Gastroesophageal sphincter (tissue), 3 donors: Measurements from ENCODE around the gene TTC21B.

Source experiments
- POLR2A ChIP-seq, 2 donors: fragments of 450-650 bp; IDR thresholded peaks; one replicate each; pipeline ENCODE4 v1.6.1; 2017; ENCODE audit warnings: antibody characterized with exemption in 2 of 2, mild to moderate bottlenecking in 2 of 2, moderate library complexity in 1 of 2
- POLR2AphosphoS5 ChIP-seq: sonication (generic); formaldehyde crosslinking; IDR thresholded peaks from one replicate; pipeline ENCODE4 v1.6.1; 2017; ENCODE audit warnings: antibody characterized with exemption
- TF ChIP-seq, protein P1 (sequence below), 4 experiments: fragments of 200-600 bp in 2 of 4; fragments of 450-650 bp in 2 of 4; sonication (generic) in 1 of 4; IDR thresholded peaks; one replicate each; pipeline ENCODE4 v1.5.1; 2017 to 2019; ENCODE audit warnings: antibody characterized with exemption in 4 of 4, mild to moderate bottlenecking in 2 of 4, moderate library complexity in 2 of 4

DNA sequence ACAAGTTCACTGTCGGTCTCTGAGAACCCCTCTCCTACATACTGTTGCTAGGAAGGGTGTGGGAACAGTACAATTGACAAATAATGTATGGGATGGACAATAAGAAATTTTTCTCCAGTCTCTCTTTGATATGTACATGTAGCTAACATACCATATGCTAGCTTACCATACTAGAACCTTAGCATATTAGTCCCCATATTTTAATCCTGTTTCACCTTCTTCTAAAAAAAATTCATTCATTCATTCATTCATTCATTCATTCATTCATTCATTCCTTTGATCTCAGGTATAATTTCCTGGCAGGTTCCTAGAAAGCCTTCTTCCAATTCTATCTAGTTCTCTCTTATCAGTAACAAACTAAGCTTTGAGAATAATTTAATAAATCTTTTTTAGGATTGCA lies 62.2 kb downstream of the TTC21B start:
- no peak for TF ChIP-seq POLR2AphosphoS5
- no peak for TF ChIP-seq POLR2A (IDR thresholded peaks at IDR 0.05)
- TF ChIP-seq, protein P1, sequence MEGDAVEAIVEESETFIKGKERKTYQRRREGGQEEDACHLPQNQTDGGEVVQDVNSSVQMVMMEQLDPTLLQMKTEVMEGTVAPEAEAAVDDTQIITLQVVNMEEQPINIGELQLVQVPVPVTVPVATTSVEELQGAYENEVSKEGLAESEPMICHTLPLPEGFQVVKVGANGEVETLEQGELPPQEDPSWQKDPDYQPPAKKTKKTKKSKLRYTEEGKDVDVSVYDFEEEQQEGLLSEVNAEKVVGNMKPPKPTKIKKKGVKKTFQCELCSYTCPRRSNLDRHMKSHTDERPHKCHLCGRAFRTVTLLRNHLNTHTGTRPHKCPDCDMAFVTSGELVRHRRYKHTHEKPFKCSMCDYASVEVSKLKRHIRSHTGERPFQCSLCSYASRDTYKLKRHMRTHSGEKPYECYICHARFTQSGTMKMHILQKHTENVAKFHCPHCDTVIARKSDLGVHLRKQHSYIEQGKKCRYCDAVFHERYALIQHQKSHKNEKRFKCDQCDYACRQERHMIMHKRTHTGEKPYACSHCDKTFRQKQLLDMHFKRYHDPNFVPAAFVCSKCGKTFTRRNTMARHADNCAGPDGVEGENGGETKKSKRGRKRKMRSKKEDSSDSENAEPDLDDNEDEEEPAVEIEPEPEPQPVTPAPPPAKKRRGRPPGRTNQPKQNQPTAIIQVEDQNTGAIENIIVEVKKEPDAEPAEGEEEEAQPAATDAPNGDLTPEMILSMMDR (IDR thresholded peaks at IDR 0.05): no peak
